GM10847 (cell line): ENCODE results near the gene SLC38A9.

Experiments used
- POLR2A ChIP-seq: IDR thresholded peaks from 2 replicates; pipeline ENCODE4 v1.6.1; 2011; ENCODE audit not compliant: insufficient read length; ENCODE audit errors: extremely low read depth

Gene SLC38A9, protein sequence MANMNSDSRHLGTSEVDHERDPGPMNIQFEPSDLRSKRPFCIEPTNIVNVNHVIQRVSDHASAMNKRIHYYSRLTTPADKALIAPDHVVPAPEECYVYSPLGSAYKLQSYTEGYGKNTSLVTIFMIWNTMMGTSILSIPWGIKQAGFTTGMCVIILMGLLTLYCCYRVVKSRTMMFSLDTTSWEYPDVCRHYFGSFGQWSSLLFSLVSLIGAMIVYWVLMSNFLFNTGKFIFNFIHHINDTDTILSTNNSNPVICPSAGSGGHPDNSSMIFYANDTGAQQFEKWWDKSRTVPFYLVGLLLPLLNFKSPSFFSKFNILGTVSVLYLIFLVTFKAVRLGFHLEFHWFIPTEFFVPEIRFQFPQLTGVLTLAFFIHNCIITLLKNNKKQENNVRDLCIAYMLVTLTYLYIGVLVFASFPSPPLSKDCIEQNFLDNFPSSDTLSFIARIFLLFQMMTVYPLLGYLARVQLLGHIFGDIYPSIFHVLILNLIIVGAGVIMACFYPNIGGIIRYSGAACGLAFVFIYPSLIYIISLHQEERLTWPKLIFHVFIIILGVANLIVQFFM

DNA sequence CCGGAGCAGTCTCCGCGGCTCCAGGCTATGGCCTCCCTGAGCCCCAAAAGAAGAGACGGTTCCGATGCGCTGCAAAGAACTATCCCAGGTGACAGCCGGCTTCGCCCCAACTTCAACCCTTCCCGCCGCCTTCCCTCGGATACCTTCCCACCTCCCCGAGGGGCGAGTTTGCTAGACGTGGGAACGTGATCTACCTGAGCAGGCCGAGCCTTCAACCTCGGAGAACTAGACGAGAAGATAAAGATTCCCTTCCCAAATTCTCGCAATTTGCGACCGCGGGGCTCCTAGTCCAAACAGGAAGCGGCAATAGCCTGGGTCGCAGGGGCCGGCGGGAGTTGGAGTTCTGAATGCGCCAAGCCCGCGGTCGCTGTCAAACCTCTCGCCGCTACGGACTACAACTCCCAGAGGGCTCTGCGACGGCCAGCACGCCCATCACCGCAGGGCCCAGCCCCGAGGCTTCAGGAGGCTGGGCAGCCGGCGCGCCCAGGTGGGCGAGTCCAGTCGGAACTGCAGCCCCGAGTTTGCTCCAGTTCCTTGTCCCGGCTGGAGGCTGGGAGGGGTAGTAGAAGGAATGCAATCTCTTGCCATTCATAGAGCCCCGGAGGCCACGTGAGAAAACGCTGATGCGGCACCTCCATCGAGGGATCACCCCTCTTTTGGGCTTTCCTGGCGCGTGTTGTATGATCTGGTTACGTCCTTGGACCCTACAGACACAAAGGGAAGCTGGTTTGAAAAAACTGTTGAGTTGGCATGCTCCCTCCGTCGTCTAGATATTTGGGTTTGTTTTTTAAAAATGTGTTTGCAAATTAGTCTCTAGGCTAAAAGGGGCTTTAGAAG is at the start of gene SLC38A9:
SLC38A9 (minus strand) TSS at position 302 of the 837 bp plus-strand sequence. CDS start 14,366 bp downstream, outside the sequence.
- TF ChIP-seq POLR2A: peak; percentile 57

DNA sequence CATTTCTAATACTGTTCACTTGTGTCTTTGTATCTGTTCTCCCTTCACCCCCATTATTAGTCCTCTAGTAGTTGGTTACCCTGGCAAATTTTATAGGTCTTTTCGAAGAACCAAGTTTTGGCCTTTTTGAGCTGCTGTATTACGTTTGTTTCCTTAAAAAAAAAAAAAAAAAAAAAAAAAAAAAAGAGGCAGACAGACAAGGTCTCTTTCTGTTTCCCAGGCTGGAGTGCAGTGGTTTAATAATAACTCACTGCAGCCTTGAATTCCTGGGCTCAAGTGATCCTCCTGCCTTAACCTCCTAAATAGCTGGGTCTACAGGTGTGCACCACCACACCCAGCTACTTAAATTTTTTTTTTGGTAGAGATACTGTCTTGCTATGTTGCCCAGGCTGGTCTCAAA is 46.6 kb upstream of the SLC38A9 start:
- TF ChIP-seq POLR2A: no peak

DNA sequence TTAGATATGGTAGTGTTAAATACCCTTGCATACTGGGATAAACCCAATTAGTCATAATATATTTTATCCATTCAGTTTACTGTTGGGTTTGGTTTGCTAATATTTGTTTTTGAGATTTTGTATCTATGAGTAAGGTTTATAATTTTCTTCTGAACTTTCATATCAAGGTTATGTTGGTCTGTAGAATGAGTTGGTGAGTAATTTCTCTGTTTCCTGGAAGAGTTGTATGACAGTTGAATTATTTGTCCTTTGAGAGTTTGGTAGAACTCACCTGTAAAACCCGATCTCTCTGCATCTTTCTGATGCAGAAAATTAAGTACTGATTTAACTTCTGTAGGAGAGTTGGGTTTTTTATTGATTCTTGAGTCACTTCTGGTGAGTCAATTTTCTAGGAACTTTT is 46.1 kb upstream of the SLC38A9 start:
- TF ChIP-seq POLR2A: no peak

DNA sequence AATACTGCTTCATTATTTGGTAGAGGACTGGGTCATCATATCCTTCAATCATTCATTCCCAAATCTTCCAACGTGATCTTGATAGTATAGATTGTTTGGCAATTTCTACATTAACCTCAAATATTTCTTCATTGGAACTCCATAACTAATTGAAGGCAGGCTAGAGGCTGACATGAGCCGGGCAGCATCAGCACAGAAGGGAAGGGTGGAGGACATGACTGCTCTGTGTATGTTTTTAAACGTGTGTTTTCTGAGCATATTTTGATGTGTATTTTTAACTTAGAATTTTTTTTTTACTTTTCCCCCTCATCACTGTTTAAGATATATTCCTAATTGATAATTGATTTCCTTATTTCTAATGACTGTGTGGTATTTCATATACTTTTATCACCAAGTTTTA is 38.4 kb upstream of the SLC38A9 start:
- no peak for TF ChIP-seq POLR2A

DNA sequence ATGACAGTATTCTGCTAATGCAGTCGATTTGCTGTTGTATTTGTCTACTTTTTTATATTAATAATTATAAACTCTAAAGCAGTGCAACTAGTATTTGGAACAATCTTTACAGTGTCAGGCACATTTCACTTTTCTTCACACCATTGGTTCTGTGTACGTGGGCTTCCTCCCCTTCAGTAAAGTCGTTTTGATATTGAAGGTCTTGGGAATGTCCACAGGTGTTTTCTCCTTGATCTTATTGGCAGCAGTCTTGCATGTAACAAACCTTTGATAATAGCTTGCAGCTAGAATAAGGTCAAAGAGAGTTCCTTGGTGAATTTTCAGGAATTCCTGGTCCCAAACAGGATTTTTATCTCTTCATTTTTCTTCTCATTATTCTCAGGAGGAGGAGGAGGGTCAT is 37.9 kb upstream of the SLC38A9 start:
- no peak for TF ChIP-seq POLR2A

DNA sequence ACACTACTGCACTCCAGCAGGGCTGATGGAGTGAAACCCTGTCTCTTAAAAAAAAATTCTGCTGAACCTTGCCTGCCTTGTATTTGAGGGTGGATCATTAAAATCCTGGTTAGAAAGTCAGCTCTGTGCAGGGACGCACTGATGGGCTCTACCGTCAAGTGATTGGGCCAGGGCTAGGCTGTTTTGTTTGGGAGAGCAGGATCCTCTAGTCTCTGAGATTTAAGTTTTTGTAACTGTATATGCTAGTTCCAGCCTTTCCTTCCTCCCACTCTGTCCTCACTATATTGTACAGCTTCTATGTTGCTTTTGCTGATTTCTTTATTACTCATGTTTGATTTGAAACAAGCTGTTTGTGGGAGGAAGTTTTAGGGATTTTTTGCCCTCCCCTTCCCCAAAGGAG is 37.3 kb upstream of the SLC38A9 start:
- TF ChIP-seq POLR2A: no peak

DNA sequence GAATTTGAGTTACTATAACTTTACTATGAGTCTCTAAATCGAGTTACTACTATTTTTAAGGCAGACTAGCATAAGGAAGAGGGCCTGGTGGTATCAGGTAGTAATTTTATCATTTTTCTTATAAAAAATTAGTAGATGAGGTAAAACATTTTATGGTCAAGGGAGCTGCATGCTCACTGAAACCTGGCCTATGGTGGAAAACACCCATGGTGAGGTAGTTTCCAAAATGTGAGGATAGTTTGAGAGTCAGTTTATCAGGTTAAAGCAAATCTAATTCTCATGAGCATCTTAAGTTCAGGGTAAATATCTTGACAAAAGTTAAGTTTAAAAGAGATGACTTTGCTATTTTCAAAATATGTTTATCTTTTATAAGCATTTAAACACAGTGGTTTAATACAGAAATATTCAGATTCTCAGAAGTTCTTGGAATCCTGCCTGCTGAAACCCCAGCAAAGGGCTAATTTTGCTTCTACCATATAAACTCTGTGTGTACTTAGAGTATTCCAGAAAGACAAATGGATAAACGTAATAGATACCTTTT is 35.7 kb upstream of the SLC38A9 start:
- TF ChIP-seq POLR2A: no peak

DNA sequence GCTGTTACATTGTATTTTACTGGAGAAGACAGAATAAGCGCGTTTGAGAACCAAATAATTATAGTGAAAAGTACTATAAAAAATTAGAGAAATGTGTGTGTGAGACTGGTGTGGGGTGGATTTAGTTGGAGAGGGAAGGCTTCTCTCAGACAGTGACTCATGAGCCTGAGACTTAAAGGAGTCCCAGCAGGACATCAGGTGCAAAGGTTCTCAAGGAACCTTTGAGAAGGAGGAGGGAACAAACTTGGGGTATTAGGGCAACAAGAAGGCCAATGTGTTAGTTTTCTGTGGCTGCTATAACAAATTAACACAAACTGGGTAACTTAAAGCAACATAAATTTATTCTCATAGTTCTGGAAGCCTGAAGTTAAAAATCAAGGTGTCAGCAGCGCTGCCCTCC is 30.7 kb upstream of the SLC38A9 start:
- TF ChIP-seq POLR2A: no peak

DNA sequence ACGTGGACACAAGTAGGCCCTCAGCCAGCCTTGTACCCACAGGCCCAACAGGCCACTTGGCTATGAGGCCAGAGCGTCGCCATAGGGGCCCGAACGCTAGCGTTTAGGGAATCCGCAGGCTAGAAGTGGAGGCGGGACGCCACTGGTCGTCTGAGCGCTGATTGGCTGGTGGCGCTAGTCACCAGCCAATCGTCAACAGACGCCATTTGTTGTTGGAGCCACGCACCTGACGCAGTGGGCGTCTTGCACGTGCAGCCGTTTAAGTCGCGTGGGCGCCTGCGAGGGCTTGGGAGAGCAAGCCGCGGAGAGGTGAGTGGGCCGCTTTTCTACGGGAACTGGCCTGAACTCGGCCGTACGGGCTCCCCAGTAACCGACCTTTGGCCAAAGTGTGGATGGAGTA is 25.7 kb upstream of the SLC38A9 start, which contains the start of gene DDX4:
DDX4 (plus strand) TSS at position 269 of the 400 bp plus-strand sequence. CDS start 903 bp downstream, outside the sequence.
- no peak for TF ChIP-seq POLR2A

DNA sequence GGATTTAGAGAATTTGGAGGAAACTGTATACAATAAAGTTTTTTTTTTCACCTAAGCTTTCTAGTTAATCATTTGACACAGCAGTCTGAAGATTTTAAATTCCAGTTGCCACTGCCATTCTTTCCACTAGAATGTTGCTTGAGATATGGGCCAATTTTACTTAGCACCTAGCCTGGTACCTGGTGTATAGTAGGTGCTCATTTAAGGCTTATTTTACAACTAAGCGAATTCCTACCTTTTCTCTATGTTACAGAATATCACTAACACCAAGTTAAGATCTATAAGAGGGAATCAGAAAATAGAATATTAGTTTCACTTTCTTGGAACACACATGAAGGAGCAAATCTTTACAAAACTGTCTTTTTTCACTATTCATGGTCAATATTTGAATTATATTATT is 22.5 kb upstream of the SLC38A9 start:
- TF ChIP-seq POLR2A: no peak

DNA sequence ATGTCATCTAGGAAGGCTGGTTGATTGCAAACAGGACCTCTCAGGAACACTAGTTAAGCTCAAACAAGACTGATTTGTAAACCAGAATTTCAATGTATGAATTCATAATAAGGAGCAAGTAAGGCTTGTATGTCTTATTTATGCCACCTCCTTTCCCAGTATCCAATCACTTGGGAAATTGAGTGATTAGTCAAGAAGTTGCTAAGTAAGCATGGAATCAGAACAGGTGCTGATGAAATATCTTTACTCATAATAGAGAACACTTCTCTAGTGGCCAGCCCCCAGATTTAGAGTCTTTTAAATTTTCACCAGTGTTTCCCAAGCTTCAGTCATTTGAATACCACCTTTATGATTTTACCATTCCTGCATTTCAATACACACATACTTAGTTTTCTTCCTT is 20.5 kb upstream of the SLC38A9 start:
- TF ChIP-seq POLR2A: no peak

DNA sequence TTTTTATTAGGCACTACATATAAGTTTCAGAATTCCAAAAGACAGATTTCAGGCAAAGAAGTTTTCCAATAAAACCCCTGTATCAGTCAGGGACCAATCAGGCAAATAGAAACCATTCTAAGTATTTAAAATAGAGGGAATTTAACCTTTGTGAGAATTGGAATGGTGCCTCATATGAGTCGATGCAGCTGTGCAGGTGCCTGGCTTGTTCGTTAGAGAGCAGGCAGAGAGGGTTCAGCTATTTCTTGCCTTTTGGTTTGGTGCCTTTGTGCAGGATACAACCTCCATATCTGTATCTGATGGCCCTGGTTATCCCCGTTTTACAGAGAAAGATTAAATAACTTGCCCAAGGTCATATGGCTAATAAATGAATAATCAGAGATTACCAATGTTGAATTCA is 19.7 kb upstream of the SLC38A9 start:
- no peak for TF ChIP-seq POLR2A

DNA sequence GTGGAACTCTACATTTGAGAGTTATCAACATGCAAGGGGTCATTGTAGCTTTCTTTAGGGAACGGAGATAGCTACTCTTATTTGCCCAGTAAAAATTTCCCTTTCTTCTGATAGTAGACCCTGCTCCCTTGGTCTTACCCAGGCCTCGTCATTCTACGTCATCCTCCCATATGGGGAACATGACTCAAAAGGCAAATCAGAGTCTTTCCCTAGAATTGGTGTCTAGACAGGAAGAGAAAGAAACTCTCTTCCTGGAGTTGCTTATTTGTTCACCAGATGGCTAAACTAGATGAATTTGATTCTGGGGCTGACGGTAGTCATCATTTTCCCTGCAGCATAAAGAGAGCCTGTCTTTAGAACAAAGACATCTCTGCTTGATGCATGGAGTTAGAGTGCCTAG is 12.2 kb upstream of the SLC38A9 start:
- no peak for TF ChIP-seq POLR2A

DNA sequence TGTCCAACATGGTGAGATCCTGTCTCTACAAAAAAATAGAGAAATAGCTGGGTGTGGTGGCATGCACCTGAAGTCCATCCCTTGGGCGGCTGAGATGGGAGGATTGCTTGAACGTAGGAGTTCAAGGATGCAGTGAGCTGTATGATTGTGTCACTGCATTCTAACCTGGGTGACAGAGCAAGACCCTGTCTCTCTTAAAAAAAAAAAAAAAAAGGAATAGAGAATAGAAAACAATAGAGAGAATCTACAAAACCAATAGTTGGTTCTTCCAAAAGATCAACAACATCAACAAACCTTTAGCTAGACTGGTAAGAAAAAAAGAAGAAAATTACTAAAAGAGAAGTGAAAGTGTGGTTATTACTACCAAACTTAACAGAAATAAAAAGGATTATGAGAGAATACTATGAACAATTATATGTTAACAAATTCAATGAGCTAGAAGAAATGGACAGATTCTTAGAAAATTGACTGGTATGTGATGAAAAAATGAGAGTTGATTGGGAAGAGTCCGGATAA is 8.1 kb upstream of the SLC38A9 start:
- TF ChIP-seq POLR2A: no peak

DNA sequence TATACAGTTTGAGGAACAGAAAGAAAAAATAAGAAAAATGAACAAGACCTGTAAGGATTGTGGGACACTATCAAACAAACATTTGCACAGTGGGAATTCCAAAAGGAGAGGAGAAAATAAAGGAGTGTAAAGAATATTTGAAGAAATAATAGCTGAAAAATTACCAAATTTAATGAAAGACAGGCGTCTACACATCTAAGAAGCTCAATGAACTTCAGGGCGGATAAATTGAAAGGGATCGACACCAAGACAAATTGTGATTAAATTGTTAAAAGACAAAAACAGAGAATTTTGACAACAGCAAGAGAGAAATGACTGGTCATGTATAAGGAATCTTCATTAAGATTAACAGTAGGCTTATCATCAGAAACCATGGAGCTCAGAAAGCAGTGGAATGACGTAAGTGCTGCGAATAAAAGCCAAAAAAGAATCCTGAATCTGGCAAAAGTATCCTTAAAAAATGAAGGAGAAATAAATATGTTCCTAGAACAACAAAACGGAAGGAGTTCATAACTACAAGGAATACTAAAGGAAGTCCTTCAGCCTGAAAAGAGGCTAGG is 3.5 kb upstream of the SLC38A9 start:
- TF ChIP-seq POLR2A: no peak
